DMS 273 (cell line): ENCODE measurements around the gene EYA2.
"Not testable (repeated sequence)": the region's sequence is repeated elsewhere in the genome, so short reads cannot be mapped to it uniquely, and the experiment has no call there.

Experiments used
- DNase-seq: peaks from one replicate; lab custom pipeline; 2025; ENCODE audit not compliant: unreplicated experiment; lab: John Stamatoyannopoulos, UW

EYA2 gene

GRCh38 chr20:46929902-46930301 lies 35.3 kb downstream of the EYA2 start:
- no peak for DNase-seq

GRCh38 chr20:46930640-46931339 lies 36.1 kb downstream of the EYA2 start:
- DNase-seq: peak; percentile 66

- DNase-seq: no peak
These were observed 37.1 kb downstream of the EYA2 start for GRCh38 chr20:46931699-46932098.

- DNase-seq: not testable (repeated sequence)
These were observed 37.8 kb downstream of the EYA2 start for GRCh38 chr20:46932439-46932838.

GRCh38 chr20:46933150-46933549 lies 38.5 kb downstream of the EYA2 start:
- peak; percentile 48 for DNase-seq

GRCh38 chr20:46934746-46935287 lies 40.2 kb downstream of the EYA2 start:
- peak; percentile 26 for DNase-seq

GRCh38 chr20:46935394-46936017 lies 40.9 kb downstream of the EYA2 start:
- DNase-seq: no peak

GRCh38 chr20:46936415-46937156 lies 41.9 kb downstream of the EYA2 start:
- DNase-seq: no peak

GRCh38 chr20:46937157-46937523 lies 42.5 kb downstream of the EYA2 start:
- no peak for DNase-seq

- DNase-seq: no peak
These were observed 43.0 kb downstream of the EYA2 start for GRCh38 chr20:46937533-46938226.

GRCh38 chr20:46938434-46938833 lies 43.8 kb downstream of the EYA2 start:
- peak; percentile 14 for DNase-seq

- peak; percentile 64 for DNase-seq
These were observed 44.7 kb downstream of the EYA2 start for GRCh38 chr20:46939031-46939965.

- DNase-seq: no peak
These were observed 46.0 kb downstream of the EYA2 start for GRCh38 chr20:46940616-46941015.

GRCh38 chr20:46941404-46941803 lies 46.8 kb downstream of the EYA2 start:
- DNase-seq: no peak

- DNase-seq: no peak
These were observed 49.4 kb downstream of the EYA2 start for GRCh38 chr20:46943861-46944591.

GRCh38 chr20:46945465-46945864 lies 50.8 kb downstream of the EYA2 start:
- DNase-seq: no peak

- no peak for DNase-seq
These were observed 51.6 kb downstream of the EYA2 start for GRCh38 chr20:46946181-46946624.

- DNase-seq: no peak
These were observed 52.2 kb downstream of the EYA2 start for GRCh38 chr20:46946796-46947195.

GRCh38 chr20:46948081-46948480 lies 53.4 kb downstream of the EYA2 start:
- no peak for DNase-seq
